ENCODE measurements around the gene VWA8. TPM values are rescaled to one million over a fixed set of nuclear protein-coding genes. Genes with fewer than 3 reads are reported as not detected.

VWA8 gene
- total and polyA plus RNA-seq, 2 of the 8 experiments (the other 6 are each of a cell fraction or from before 2014, with no cell fraction given) = 5.9 to 19.6 TPM

- TF ChIP-seq CHD7 (IDR thresholded peaks at IDR 0.05; ENCODE audit: insufficient replicate concordance, low read length) (no peak), RFX5 (IDR thresholded peaks at IDR 0.05; ENCODE audit: borderline replicate concordance, low read depth, low read length) (no peak), CEBPB (IDR thresholded peaks at IDR 0.05; ENCODE audit: low read depth, low read length) (no peak), JUN (IDR thresholded peaks at IDR 0.05; ENCODE audit: low read depth, low read length) (no peak), CBX8 (IDR thresholded peaks at IDR 0.05; ENCODE audit: borderline replicate concordance, low read depth, low read length) (no peak), POLR2A (IDR thresholded peaks at IDR 0.05; ENCODE audit: control extremely low read depth in 1 of 2, low read depth in 2 of 2, low read length in 2 of 2) (no peak), CBX5 (IDR thresholded peaks at IDR 0.05; ENCODE audit: low read depth, low read length) (no peak)
These were observed 323.3 kb downstream of the VWA8 start (continued) for GRCh38 chr13:41637586-41637985.
